Esophagus squamous epithelium (tissue), 5 donors: ENCODE measurements around the gene IFI6. TPM values are rescaled to one million over a fixed set of nuclear protein-coding genes. Genes with fewer than 3 reads are reported as not detected.

Experiments used
- DNase-seq: peaks from one replicate; lab custom pipeline; 2025; lab: John Stamatoyannopoulos, UW
- H3K27ac ChIP-seq, 4 donors: fragments of 200-600 bp; sonication (generic); one replicate each; pipeline ENCODE4 v1.5.1; 2016 to 2019; ENCODE audit warnings: mild to moderate bottlenecking in 1 of 4
- H3K27me3 ChIP-seq, 4 donors: fragments of 200-600 bp; sonication (generic); 1 replicate in 3 of 4; 2 replicates in 1 of 4; pipeline versions ENCODE4 v1.5.1 to v1.6.0; 2017 to 2021; ENCODE audit warnings: antibody characterized with exemption in 1 of 4
- H3K36me3 ChIP-seq, 3 donors: fragments of 200-600 bp; sonication (generic); one replicate each; pipeline ENCODE4 v1.5.1; 2016 to 2019
- H3K4me1 ChIP-seq, 3 donors: fragments of 200-600 bp; sonication (generic); one replicate each; pipeline ENCODE4 v1.5.1; 2017 to 2019
- H3K4me3 ChIP-seq, 4 donors: fragments of 200-600 bp; sonication (generic); 1 replicate in 3 of 4; 2 replicates in 1 of 4; pipeline ENCODE4 v1.5.1; 2016 to 2019; ENCODE audit warnings: mild to moderate bottlenecking in 2 of 4, moderate library complexity in 1 of 4
- H3K9me3 ChIP-seq, 3 donors: fragments of 200-600 bp; sonication (generic); one replicate each; pipeline ENCODE4 v1.5.1; 2016 to 2019
- CTCF ChIP-seq, 6 experiments: fragments of 450-650 bp in 4 of 6; fragments of 200-600 bp in 2 of 6; sonication (generic) in 2 of 6; IDR thresholded peaks; one replicate each; pipeline ENCODE4 v1.5.1; 2016 to 2019; ENCODE audit warnings: antibody characterized with exemption in 6 of 6, mild to moderate bottlenecking in 4 of 6, moderate library complexity in 4 of 6
- POLR2A ChIP-seq, 4 donors: fragments of 450-650 bp; IDR thresholded peaks; one replicate each; pipeline ENCODE4 v1.6.1; 2017; ENCODE audit warnings: antibody characterized with exemption in 4 of 4, mild to moderate bottlenecking in 4 of 4, moderate library complexity in 3 of 4
- WGBS, 2 donors: methylation state at CpG; one replicate each; pipeline ENCODE4 v1.1.5; 2018; 5-methylcytosine and 5-hydroxymethylcytosine counted together
- intact Hi-C: fragments of 100-400 bp; cut with DNase I; formaldehyde crosslinking; loops from one replicate; pipeline ENCODE4 v1.15.0; 2022
- small RNA-seq, 4 donors: library from RNA; depleted of rRNA; stranded (forward); fragments of <200 nt; gene quantifications; one replicate each; pipeline ENCODE3, GENCODE V24; 2016
- total RNA-seq, 4 donors: library from RNA; depleted of rRNA; stranded (reverse); fragments of >200 nt; gene quantifications; one replicate each; pipeline ENCODE4 v1.1.0, GENCODE V29; 2016
- donor health status: DM: yes; HTN: yes; CAD: no.

The IFI6 gene
- total RNA-seq, 4 donors from 2014 or later = 4.0 to 194 (median 13.6) TPM

- H3K9me3 ChIP-seq = no peaks in the 10 kb centered on the region
- peak overlapping the region in 1 of 4 donors; percentile 13 for H3K27ac ChIP-seq
- 89 to 91% methylated on average over 2 of the region's 2 CpGs for WGBS, 2 donors
- H3K4me1 ChIP-seq = peaks cover 0 to 22% (median 0%) of the 10 kb centered on the region in 3 donors
- H3K36me3 ChIP-seq = no peaks in the 10 kb centered on the region
- intact Hi-C loops = no loop called here
- no peak for TF ChIP-seq POLR2A (IDR thresholded peaks at IDR 0.05)
- TF ChIP-seq CTCF (IDR thresholded peaks at IDR 0.05) = no peak
- DNase-seq = no peak
- no peak overlapping the region for H3K4me3 ChIP-seq
- no peaks in the 10 kb centered on the region for H3K27me3 ChIP-seq
Observed at GRCh38 chr1:27617420-27617819, 54.6 kb downstream of the IFI6 start.

GRCh38 chr1:27616441-27616840 lies 55.6 kb downstream of the IFI6 start:
- H3K27me3 ChIP-seq = no peaks in the 10 kb centered on the region
- no peaks in the 10 kb centered on the region for H3K36me3 ChIP-seq
- WGBS, 2 donors = 100% methylated on average over 1 of the region's 2 CpGs; no CpG with 5 or more reads in 1 of the 2 donors
- intact Hi-C loops = no loop called here
- DNase-seq = no peak
- TF ChIP-seq CTCF (IDR thresholded peaks at IDR 0.05) = peak in 1 of 6 experiments; percentile 9
- TF ChIP-seq POLR2A (IDR thresholded peaks at IDR 0.05) = no peak
- no peaks in the 10 kb centered on the region for H3K9me3 ChIP-seq
- peaks cover 0 to 18% (median 0%) of the 10 kb centered on the region in 3 donors for H3K4me1 ChIP-seq
- no peak overlapping the region for H3K27ac ChIP-seq
- no peak overlapping the region for H3K4me3 ChIP-seq

Small RNA genes within 50 kb of the gene (small RNA-seq; reads per million reads assigned to genes)
- 0 to 0.30 (median 0) reads per million in 4 donors for gene AL031729.1
- gene RNU6-424P = 0 reads per million in 4 donors
- 0 reads per million in 4 donors for gene RNU6-949P

Other genes starting within 250 kb of the IFI6 start
- 10 to 100 TPM; 53.7 to 92.8 (median 79.8) TPM for gene WASF2, start 182.0 kb downstream of the IFI6 start, total RNA-seq
- gene AHDC1, start 68.0 kb downstream of the IFI6 start, total RNA-seq = 100 to 1,000 TPM in 1 of 4 donors, 10 to 100 TPM in 3; 22.2 to 112 (median 30.6) TPM
- 10 to 100 TPM in 2 of 4 donors, 1 to 10 TPM in 2; 1.2 to 12.4 (median 7.5) TPM for gene FGR, start 37.0 kb downstream of the IFI6 start, total RNA-seq
- gene FAM76A, start 53.8 kb upstream of the IFI6 start, total RNA-seq = 10 to 100 TPM in 1 of 4 donors, 1 to 10 TPM in 3; 4.9 to 14.7 (median 9.5) TPM
- gene STX12, start 101.0 kb upstream of the IFI6 start, total RNA-seq = 10 to 100 TPM; 52.6 to 64.4 (median 56.8) TPM
- gene PPP1R8, start 158.6 kb upstream of the IFI6 start, total RNA-seq = 10 to 100 TPM; 21.3 to 41.2 (median 33.4) TPM
- gene THEMIS2, start 200.4 kb upstream of the IFI6 start, total RNA-seq = 10 to 100 TPM in 2 of 4 donors, 1 to 10 TPM in 2; 2.0 to 13.9 (median 8.6) TPM
- 10 to 100 TPM; 11.8 to 38.2 (median 23.4) TPM for gene RPA2, start 242.4 kb upstream of the IFI6 start, total RNA-seq